Measurements from ENCODE around the gene S100A13. TPM values are rescaled to one million over a fixed set of nuclear protein-coding genes. Genes with fewer than 3 reads are reported as not detected.
"Not testable (repeated sequence)": the region's sequence is repeated elsewhere in the genome, so short reads cannot be mapped to it uniquely, and the experiment has no call there.

S100A13 gene
- total RNA-seq, 1 donor from 2014 or later = 89.7 TPM

GRCh38 chr1:153599847-153600246, 27.5 kb downstream of the S100A13 start:
- intact Hi-C loops (cut with DNase I) = no loop called here
- DNase-seq (ENCODE audit: low spot score in 2 of 2) = no peak
- Histone ChIP-seq H3K9me3 (no peaks in the 10 kb centered on the region), H3K4me1 (no peaks in the 10 kb centered on the region), H3K36me3 (no peaks in the 10 kb centered on the region), H3K27ac (no peak overlapping the region), H3K4me3 (no peak overlapping the region), H3K27me3 (no peaks in the 10 kb centered on the region)
- TF ChIP-seq, protein P1, sequence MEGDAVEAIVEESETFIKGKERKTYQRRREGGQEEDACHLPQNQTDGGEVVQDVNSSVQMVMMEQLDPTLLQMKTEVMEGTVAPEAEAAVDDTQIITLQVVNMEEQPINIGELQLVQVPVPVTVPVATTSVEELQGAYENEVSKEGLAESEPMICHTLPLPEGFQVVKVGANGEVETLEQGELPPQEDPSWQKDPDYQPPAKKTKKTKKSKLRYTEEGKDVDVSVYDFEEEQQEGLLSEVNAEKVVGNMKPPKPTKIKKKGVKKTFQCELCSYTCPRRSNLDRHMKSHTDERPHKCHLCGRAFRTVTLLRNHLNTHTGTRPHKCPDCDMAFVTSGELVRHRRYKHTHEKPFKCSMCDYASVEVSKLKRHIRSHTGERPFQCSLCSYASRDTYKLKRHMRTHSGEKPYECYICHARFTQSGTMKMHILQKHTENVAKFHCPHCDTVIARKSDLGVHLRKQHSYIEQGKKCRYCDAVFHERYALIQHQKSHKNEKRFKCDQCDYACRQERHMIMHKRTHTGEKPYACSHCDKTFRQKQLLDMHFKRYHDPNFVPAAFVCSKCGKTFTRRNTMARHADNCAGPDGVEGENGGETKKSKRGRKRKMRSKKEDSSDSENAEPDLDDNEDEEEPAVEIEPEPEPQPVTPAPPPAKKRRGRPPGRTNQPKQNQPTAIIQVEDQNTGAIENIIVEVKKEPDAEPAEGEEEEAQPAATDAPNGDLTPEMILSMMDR (IDR thresholded peaks at IDR 0.05) = no peak

GRCh38 chr1:153598309-153599172, 28.8 kb downstream of the S100A13 start:
- no peak overlapping the region for H3K4me3 ChIP-seq
- H3K4me1 ChIP-seq = no peaks in the 10 kb centered on the region
- no peak for DNase-seq (ENCODE audit: low spot score in 2 of 2)
- H3K27me3 ChIP-seq = no peaks in the 10 kb centered on the region
- no peak overlapping the region for H3K27ac ChIP-seq
- intact Hi-C loops (cut with DNase I) = no loop called here
- H3K36me3 ChIP-seq = no peaks in the 10 kb centered on the region
- TF ChIP-seq, protein P1 (IDR thresholded peaks at IDR 0.05) = no peak
- no peaks in the 10 kb centered on the region for H3K9me3 ChIP-seq

- Histone ChIP-seq H3K9me3 (no peaks in the 10 kb centered on the region), H3K36me3 (no peaks in the 10 kb centered on the region), H3K27me3 (no peaks in the 10 kb centered on the region), H3K4me3 (no peak overlapping the region), H3K27ac (no peak overlapping the region), H3K4me1 (no peaks in the 10 kb centered on the region)
- TF ChIP-seq, protein P1 (IDR thresholded peaks at IDR 0.05) = no peak
- DNase-seq (ENCODE audit: low spot score in 2 of 2) = no peak
- intact Hi-C loops (cut with DNase I) = no loop called here
Observed at GRCh38 chr1:153597206-153597605, 30.1 kb downstream of the S100A13 start.

GRCh38 chr1:153592748-153593147, 34.6 kb downstream of the S100A13 start:
- H3K27ac ChIP-seq = no peak overlapping the region
- no peaks in the 10 kb centered on the region for H3K4me1 ChIP-seq
- TF ChIP-seq, protein P1 (IDR thresholded peaks at IDR 0.05) = no peak
- no peak for DNase-seq (ENCODE audit: low spot score in 2 of 2)
- no peaks in the 10 kb centered on the region for H3K36me3 ChIP-seq
- no peaks in the 10 kb centered on the region for H3K9me3 ChIP-seq
- no peaks in the 10 kb centered on the region for H3K27me3 ChIP-seq
- intact Hi-C loops (cut with DNase I) = no loop called here
- no peak overlapping the region for H3K4me3 ChIP-seq

GRCh38 chr1:153588482-153588881, 38.8 kb downstream of the S100A13 start:
- TF ChIP-seq, protein P1 (IDR thresholded peaks at IDR 0.05) = no peak
- no peak for DNase-seq (ENCODE audit: low spot score in 2 of 2)
- Histone ChIP-seq H3K27me3 (no peaks in the 10 kb centered on the region), H3K27ac (no peak overlapping the region), H3K9me3 (no peaks in the 10 kb centered on the region), H3K36me3 (no peaks in the 10 kb centered on the region), H3K4me1 (no peaks in the 10 kb centered on the region), H3K4me3 (no peak overlapping the region)
- intact Hi-C loops (cut with DNase I) = no loop called here

DNA sequence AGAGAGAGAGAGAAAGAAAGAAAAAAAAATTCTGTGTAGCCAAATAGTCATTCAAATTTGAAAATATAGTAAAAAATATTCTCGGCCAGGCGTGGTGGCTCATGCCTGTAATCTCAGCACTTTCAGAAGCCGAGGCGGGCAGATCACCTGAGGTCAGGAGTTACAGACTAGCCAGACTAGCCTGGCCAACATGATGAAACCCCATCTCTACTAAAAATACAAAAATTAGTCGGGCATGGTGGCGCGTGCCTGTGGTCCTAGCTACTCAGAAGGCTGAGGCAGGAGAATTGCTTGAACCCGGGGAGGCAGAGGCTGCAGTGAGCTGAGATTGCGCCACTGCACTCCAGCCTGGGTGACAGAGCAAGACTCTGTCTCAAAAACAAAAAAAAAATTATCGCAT, 39.3 kb downstream of the S100A13 start:
- H3K4me1 ChIP-seq; H3K27ac ChIP-seq; H3K36me3 ChIP-seq; H3K4me3 ChIP-seq; DNase-seq (ENCODE audit: low spot score in 2 of 2); H3K9me3 ChIP-seq; H3K27me3 ChIP-seq; intact Hi-C loops (cut with DNase I): not testable (repeated sequence)

Data from ascending aorta (tissue), 2 donors.